SK-N-SH treated with all-trans-retinoic acid at 6 μM for 48 hours (cell line): ENCODE data around the gene MESD.

Experiments used
- ATAC-seq: fragments of 200-7000 bp; cut with Tn5 transposase; 3 replicates; pipeline ENCODE4 v1.9.1; 2020; ENCODE audit warnings: mild to moderate bottlenecking, moderate library complexity
- ARNTL ChIP-seq: fragments of 450-650 bp; formaldehyde crosslinking; IDR thresholded peaks from 2 replicates; pipeline ENCODE4 v1.5.0; 2020; ENCODE audit warnings: low read depth, mild to moderate bottlenecking, moderate library complexity, borderline replicate concordance
- BACH2 ChIP-seq: fragments of 250-450 bp; sonication (Bioruptor Pico); IDR thresholded peaks from 2 replicates; pipeline ENCODE4 v1.9.0; 2021; ENCODE audit warnings: mild to moderate bottlenecking, borderline replicate concordance
- CSDC2 ChIP-seq: fragments of 250-450 bp; sonication (Bioruptor Pico); IDR thresholded peaks from 2 replicates; pipeline ENCODE4 v1.5.0; 2020; ENCODE audit warnings: mild to moderate bottlenecking, moderate library complexity
- ESRRG ChIP-seq: fragments of 250-450 bp; sonication (Bioruptor Pico); IDR thresholded peaks from 2 replicates; pipeline ENCODE4 v1.6.1; 2021; ENCODE audit warnings: mild to moderate bottlenecking
- GLIS3 ChIP-seq: fragments of 250-450 bp; sonication (Bioruptor Pico); IDR thresholded peaks from 2 replicates; pipeline ENCODE4 v1.5.0; 2020; ENCODE audit warnings: mild to moderate bottlenecking, moderate library complexity
- ISL1 ChIP-seq: fragments of 250-450 bp; sonication (Bioruptor Pico); IDR thresholded peaks from 2 replicates; pipeline ENCODE4 v2.1.2; 2022; ENCODE audit warnings: mild to moderate bottlenecking, moderate library complexity
- OSR1 ChIP-seq: fragments of 250-450 bp; sonication (Bioruptor Pico); IDR thresholded peaks from 2 replicates; pipeline ENCODE4 v1.8.0; 2022; ENCODE audit warnings: moderate library complexity, mild to moderate bottlenecking, inconsistent platforms
- PPARA ChIP-seq: fragments of 250-450 bp; sonication (Bioruptor Pico); IDR thresholded peaks from 2 replicates; pipeline ENCODE4 v1.5.0; 2020; ENCODE audit warnings: mild to moderate bottlenecking, borderline replicate concordance
- SNAI2 ChIP-seq: fragments of 250-450 bp; sonication (Bioruptor Pico); IDR thresholded peaks from 2 replicates; pipeline ENCODE4 v1.5.0; 2020; ENCODE audit warnings: mild to moderate bottlenecking, moderate library complexity
- TCF4 ChIP-seq: fragments of 250-450 bp; sonication (Bioruptor Pico); IDR thresholded peaks from 2 replicates; pipeline ENCODE4 v1.8.0; 2021; ENCODE audit warnings: mild to moderate bottlenecking, moderate library complexity, borderline replicate concordance
- TOX ChIP-seq: fragments of 250-450 bp; sonication (Bioruptor Pico); IDR thresholded peaks from 2 replicates; pipeline ENCODE4 v1.8.0; 2021; ENCODE audit warnings: mild to moderate bottlenecking, moderate library complexity, borderline replicate concordance
- ZC3H10 ChIP-seq: fragments of 250-450 bp; sonication (Bioruptor Pico); IDR thresholded peaks from 2 replicates; pipeline ENCODE4 v1.5.1; 2021; ENCODE audit warnings: mild to moderate bottlenecking, moderate library complexity
- ZFP3 ChIP-seq: fragments of 250-450 bp; sonication (Bioruptor Pico); IDR thresholded peaks from 2 replicates; pipeline ENCODE4 v1.5.0; 2020; ENCODE audit warnings: mild to moderate bottlenecking, moderate library complexity
- ZFP30 ChIP-seq: fragments of 450-650 bp; formaldehyde crosslinking; IDR thresholded peaks from 2 replicates; pipeline ENCODE4 v1.5.0; 2022; ENCODE audit warnings: mild to moderate bottlenecking, moderate library complexity
- ZNF565 ChIP-seq: fragments of 450-650 bp; formaldehyde crosslinking; conservative IDR thresholded peaks from 2 replicates; pipeline ENCODE4 v1.5.0; 2020; ENCODE audit warnings: low read depth, mild to moderate bottlenecking, moderate library complexity
- ZNF70 ChIP-seq: fragments of 450-650 bp; formaldehyde crosslinking; IDR thresholded peaks from 2 replicates; pipeline ENCODE4 v1.5.0; 2020; ENCODE audit warnings: mild to moderate bottlenecking, moderate library complexity
- ZNF8 ChIP-seq: fragments of 450-650 bp; formaldehyde crosslinking; IDR thresholded peaks from 2 replicates; pipeline ENCODE4 v1.5.0; 2020; ENCODE audit warnings: mild to moderate bottlenecking, moderate library complexity
- TF ChIP-seq, protein P1 (sequence below): fragments of 250-450 bp; sonication (Bioruptor Pico); IDR thresholded peaks from 2 replicates; pipeline ENCODE4 v1.8.0; 2021; ENCODE audit warnings: low read depth, mild to moderate bottlenecking, moderate library complexity, borderline replicate concordance
- TF ChIP-seq, protein P2 (sequence below): fragments of 250-450 bp; sonication (Bioruptor Pico); IDR thresholded peaks from 2 replicates; pipeline ENCODE4 v1.5.0; 2020; ENCODE audit warnings: mild to moderate bottlenecking, moderate library complexity

Gene MESD

DNA sequence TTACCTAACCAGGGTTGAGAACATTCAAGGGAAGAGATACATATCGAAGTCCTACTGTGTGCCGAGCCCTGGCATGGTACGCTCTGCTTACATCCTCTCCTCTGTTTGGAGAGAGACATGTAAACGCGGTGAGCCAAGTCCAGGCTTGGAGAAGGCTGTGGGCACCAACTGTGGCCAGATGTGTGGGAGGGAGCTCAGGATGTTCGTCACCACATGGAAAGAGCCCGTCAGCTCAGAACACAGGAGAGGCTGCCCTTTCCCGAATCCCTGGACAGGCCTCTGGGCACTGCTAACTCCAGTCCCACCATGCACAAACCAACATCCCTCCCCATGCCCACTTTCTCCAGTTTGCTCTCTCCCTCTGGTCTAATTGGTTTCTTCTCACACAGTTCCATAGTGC lies 43.0 kb downstream of the MESD start (continued):
- TF ChIP-seq, protein P1, sequence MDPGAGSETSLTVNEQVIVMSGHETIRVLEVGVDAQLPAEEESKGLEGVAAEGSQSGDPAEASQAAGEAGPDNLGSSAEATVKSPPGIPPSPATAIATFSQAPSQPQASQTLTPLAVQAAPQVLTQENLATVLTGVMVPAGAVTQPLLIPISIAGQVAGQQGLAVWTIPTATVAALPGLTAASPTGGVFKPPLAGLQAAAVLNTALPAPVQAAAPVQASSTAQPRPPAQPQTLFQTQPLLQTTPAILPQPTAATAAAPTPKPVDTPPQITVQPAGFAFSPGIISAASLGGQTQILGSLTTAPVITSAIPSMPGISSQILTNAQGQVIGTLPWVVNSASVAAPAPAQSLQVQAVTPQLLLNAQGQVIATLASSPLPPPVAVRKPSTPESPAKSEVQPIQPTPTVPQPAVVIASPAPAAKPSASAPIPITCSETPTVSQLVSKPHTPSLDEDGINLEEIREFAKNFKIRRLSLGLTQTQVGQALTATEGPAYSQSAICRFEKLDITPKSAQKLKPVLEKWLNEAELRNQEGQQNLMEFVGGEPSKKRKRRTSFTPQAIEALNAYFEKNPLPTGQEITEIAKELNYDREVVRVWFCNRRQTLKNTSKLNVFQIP (CRISPR knock-in tag) = no peak
- TF ChIP-seq ZFP3 (no peak), ESRRG (CRISPR knock-in tag) (no peak), ZNF70 (CRISPR knock-in tag) (no peak), ZC3H10 (CRISPR knock-in tag) (no peak), BACH2 (CRISPR knock-in tag) (no peak), GLIS3 (no peak), SNAI2 (CRISPR knock-in tag) (no peak), ZNF8 (CRISPR knock-in tag) (no peak)
- TF ChIP-seq, protein P2, sequence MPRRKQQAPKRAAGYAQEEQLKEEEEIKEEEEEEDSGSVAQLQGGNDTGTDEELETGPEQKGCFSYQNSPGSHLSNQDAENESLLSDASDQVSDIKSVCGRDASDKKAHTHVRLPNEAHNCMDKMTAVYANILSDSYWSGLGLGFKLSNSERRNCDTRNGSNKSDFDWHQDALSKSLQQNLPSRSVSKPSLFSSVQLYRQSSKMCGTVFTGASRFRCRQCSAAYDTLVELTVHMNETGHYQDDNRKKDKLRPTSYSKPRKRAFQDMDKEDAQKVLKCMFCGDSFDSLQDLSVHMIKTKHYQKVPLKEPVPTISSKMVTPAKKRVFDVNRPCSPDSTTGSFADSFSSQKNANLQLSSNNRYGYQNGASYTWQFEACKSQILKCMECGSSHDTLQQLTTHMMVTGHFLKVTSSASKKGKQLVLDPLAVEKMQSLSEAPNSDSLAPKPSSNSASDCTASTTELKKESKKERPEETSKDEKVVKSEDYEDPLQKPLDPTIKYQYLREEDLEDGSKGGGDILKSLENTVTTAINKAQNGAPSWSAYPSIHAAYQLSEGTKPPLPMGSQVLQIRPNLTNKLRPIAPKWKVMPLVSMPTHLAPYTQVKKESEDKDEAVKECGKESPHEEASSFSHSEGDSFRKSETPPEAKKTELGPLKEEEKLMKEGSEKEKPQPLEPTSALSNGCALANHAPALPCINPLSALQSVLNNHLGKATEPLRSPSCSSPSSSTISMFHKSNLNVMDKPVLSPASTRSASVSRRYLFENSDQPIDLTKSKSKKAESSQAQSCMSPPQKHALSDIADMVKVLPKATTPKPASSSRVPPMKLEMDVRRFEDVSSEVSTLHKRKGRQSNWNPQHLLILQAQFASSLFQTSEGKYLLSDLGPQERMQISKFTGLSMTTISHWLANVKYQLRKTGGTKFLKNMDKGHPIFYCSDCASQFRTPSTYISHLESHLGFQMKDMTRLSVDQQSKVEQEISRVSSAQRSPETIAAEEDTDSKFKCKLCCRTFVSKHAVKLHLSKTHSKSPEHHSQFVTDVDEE (CRISPR knock-in tag) = no peak

DNA sequence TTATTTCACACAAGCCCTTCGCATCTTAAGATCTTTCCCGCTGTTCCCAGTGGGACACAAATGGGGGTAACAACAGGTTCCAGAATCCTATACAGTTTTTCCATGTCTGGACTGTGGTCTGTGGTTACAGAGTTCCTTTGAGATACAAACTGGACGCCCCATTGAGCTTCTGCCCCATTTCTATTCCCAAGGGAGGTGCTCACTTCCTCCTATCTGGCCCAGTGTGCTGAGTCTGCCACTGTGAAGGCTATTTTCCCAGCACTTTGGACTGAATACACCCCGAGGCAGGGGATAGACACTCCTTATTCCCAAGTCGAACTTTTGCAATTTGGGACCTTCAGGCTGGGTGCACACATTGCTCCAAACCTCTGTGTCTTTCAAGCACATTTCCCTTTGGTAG lies 44.0 kb downstream of the MESD start:
- ATAC-seq = no peak
- TF ChIP-seq ZNF8 (CRISPR knock-in tag) (no peak), BACH2 (CRISPR knock-in tag) (no peak), ZNF565 (CRISPR knock-in tag) (no peak), ZNF70 (CRISPR knock-in tag) (no peak), GLIS3 (no peak), ISL1 (CRISPR knock-in tag) (no peak), CSDC2 (no peak), ZFP30 (no peak), ZFP3 (no peak)
- TF ChIP-seq, protein P1 (CRISPR knock-in tag) = no peak
- TF ChIP-seq, all 23 proteins: peak for 0

DNA sequence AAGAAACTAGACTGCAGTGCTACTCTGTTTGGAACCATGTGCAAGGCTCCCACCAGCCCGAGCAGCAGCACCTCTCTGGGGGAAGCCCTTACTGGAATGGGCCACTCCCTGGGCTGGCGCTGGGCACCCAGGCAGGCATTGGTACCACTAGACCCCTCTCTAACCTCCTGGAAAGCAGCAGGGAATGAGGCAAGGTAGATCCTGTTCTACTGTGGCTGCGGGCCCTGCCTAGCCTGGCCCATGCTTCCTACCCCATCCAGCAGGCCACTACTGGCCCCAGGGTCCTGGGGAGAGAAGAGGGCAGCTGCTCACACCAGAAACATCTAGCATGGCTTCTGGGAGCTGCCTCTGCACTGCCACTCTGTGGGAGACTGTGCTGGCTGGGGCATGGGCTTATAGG lies 44.8 kb downstream of the MESD start:
- no peak for TF ChIP-seq ZNF8 (CRISPR knock-in tag)
- ATAC-seq = no peak

DNA sequence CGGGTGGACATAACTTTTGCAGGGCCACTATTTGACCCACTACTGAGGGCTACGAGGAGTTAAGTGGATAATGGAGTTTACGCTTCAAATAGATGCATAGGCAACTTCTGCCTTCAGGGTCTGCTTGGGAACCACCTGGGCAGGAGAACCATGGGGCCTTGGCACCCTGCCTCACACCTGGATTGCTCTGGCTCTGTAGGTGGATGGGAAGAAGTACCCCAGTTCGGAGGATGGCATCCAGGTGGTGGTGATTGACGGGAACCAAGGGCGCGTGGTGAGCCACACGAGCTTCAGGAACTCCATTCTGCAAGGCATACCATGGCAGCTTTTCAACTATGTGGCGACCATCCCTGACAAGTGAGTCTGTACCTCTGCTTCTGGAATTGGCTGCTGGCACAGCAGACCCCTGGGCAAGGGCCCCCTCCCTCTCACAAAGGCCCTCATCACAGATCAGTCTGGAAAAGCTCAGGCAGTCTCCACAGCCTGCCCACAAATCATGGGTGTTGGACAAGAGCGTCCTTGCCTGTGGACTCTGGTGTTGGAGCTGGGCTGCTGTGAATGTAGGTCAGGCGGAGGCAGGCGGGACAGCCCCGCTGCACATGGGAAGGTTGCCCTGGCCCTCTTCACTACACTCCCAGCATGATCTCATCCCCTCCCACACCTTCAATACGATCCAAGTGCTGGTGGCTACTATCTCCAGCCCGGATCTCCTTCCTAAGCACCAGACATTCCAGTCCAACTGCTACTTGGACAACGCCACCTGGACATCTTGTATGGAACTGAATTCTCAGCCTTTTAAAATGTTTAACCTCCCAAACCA lies 46.7 kb downstream of the MESD start:
- ATAC-seq = no peak; the same call in 2 of the 3 replicates
- TF ChIP-seq TCF4 (CRISPR knock-in tag) (no peak), PPARA (no peak), BACH2 (CRISPR knock-in tag) (no peak), ZNF70 (CRISPR knock-in tag) (no peak), CSDC2 (no peak), ZFP30 (no peak), ZC3H10 (CRISPR knock-in tag) (no peak), ISL1 (CRISPR knock-in tag) (no peak), ESRRG (CRISPR knock-in tag) (no peak), OSR1 (CRISPR knock-in tag) (no peak), ARNTL (no peak), TOX (no peak)
- TF ChIP-seq, protein P1 (CRISPR knock-in tag) = no peak
- TF ChIP-seq, protein P2 (CRISPR knock-in tag) = no peak
